ENCODE measurements around the gene LRRC41. TPM values are rescaled to one million over a fixed set of nuclear protein-coding genes. Genes with fewer than 3 reads are reported as not detected.
A peak's percentile ranks its signal among the peaks of the same experiment; 100 is the strongest.

The LRRC41 gene
- total and polyA plus RNA-seq, 2 of the 13 experiments (the other 11 are each of a cell fraction or from before 2014, with no cell fraction given) = 48.1 to 53.6 TPM

- TF ChIP-seq, protein P1, sequence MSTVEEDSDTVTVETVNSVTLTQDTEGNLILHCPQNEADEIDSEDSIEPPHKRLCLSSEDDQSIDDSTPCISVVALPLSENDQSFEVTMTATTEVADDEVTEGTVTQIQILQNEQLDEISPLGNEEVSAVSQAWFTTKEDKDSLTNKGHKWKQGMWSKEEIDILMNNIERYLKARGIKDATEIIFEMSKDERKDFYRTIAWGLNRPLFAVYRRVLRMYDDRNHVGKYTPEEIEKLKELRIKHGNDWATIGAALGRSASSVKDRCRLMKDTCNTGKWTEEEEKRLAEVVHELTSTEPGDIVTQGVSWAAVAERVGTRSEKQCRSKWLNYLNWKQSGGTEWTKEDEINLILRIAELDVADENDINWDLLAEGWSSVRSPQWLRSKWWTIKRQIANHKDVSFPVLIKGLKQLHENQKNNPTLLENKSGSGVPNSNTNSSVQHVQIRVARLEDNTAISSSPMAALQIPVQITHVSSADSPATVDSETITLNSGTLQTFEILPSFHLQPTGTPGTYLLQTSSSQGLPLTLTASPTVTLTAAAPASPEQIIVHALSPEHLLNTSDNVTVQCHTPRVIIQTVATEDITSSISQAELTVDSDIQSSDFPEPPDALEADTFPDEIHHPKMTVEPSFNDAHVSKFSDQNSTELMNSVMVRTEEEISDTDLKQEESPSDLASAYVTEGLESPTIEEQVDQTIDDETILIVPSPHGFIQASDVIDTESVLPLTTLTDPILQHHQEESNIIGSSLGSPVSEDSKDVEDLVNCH (CRISPR knock-in tag; IDR thresholded peaks at IDR 0.05) = no peak
- TF ChIP-seq ZSCAN12 (CRISPR knock-in tag; IDR thresholded peaks at IDR 0.05) = no peak
- peak; percentile 49; the same call in 1 of the 2 replicates for TF ChIP-seq ZNF30 (CRISPR knock-in tag; IDR thresholded peaks at IDR 0.05)
- TF ChIP-seq NKX3-1 (CRISPR knock-in tag; IDR thresholded peaks at IDR 0.05) = peak; percentile 26; the same call in 1 of the 2 replicates
- no peak for TF ChIP-seq ZNF512 (CRISPR knock-in tag; IDR thresholded peaks at IDR 0.05)
- TF ChIP-seq ZNF510 (CRISPR knock-in tag; IDR thresholded peaks at IDR 0.05; ENCODE audit: low read depth) = no peak
- TF ChIP-seq SKIL (CRISPR knock-in tag; IDR thresholded peaks at IDR 0.05; ENCODE audit: borderline replicate concordance) = peak; percentile 42; the same call in 1 of the 2 replicates
- no peak for TF ChIP-seq ZNF597 (CRISPR knock-in tag; IDR thresholded peaks at IDR 0.05)
- TF ChIP-seq KLF6 (CRISPR knock-in tag; IDR thresholded peaks at IDR 0.05) = peak; percentile 8; the same call in 1 of the 2 replicates
- TF ChIP-seq ZNF484 (CRISPR knock-in tag; IDR thresholded peaks at IDR 0.05; ENCODE audit: borderline replicate concordance, low read depth) = no peak
- 0 out of 2 replicates have a peak, but pooled peaks have one; percentile 3 for TF ChIP-seq ZBTB20 (CRISPR knock-in tag; IDR thresholded peaks at IDR 0.05; ENCODE audit: borderline replicate concordance, low read depth)
- TF ChIP-seq ZNF678 (CRISPR knock-in tag; IDR thresholded peaks at IDR 0.05) = no peak; the same call in 1 of the 2 replicates
- TF ChIP-seq, protein P2, sequence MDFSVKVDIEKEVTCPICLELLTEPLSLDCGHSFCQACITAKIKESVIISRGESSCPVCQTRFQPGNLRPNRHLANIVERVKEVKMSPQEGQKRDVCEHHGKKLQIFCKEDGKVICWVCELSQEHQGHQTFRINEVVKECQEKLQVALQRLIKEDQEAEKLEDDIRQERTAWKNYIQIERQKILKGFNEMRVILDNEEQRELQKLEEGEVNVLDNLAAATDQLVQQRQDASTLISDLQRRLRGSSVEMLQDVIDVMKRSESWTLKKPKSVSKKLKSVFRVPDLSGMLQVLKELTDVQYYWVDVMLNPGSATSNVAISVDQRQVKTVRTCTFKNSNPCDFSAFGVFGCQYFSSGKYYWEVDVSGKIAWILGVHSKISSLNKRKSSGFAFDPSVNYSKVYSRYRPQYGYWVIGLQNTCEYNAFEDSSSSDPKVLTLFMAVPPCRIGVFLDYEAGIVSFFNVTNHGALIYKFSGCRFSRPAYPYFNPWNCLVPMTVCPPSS (IDR thresholded peaks at IDR 0.05) = no peak
- no peak for TF ChIP-seq ZNF350 (CRISPR knock-in tag; IDR thresholded peaks at IDR 0.05; ENCODE audit: borderline replicate concordance, low read depth)
- TF ChIP-seq ZNF792 (CRISPR knock-in tag; IDR thresholded peaks at IDR 0.05) = no peak
- TF ChIP-seq ZNF235 (CRISPR knock-in tag; IDR thresholded peaks at IDR 0.05; ENCODE audit: borderline replicate concordance) = no peak
- no peak for TF ChIP-seq GTF2F1 (IDR thresholded peaks at IDR 0.05; ENCODE audit: low read length)
Measured at GRCh38 chr1:46301808-46302640, 1.4 kb downstream of the LRRC41 start (continued).
